Mesenchymal stem cell (in vitro differentiated cells and primary cell): ENCODE data around the gene TRMU.
"Not testable (repeated sequence)": the region's sequence is repeated elsewhere in the genome, so short reads cannot be mapped to it uniquely, and the experiment has no call there.

Source experiments
- DNase-seq: peaks from one replicate; pipeline ENCODE4 v3.0.0-alpha.2; 2013
- H2AFZ ChIP-seq: one replicate; pipeline ENCODE4 v1.6.1; 2013; ENCODE audit warnings: low read depth, mild to moderate bottlenecking, control low read depth, inconsistent platforms, low read length, moderate library complexity
- H2AK5ac ChIP-seq: 2 replicates; pipeline ENCODE4 v1.6.1; 2013; ENCODE audit warnings: low read length, moderate library complexity, mild to moderate bottlenecking, inconsistent platforms; ENCODE audit not compliant: severe bottlenecking
- H2BK120ac ChIP-seq: one replicate; pipeline ENCODE4 v1.6.1; 2013; ENCODE audit warnings: low read depth, mild to moderate bottlenecking, inconsistent platforms, low read length, moderate library complexity
- H2BK12ac ChIP-seq, 2 experiments: one replicate each; pipeline ENCODE4 v1.6.1; 2013; ENCODE audit warnings: inconsistent platforms in 2 of 2, low read length in 2 of 2, mild to moderate bottlenecking in 2 of 2, moderate library complexity in 2 of 2, control low read depth in 1 of 2
- H2BK15ac ChIP-seq: one replicate; pipeline ENCODE4 v1.6.1; 2013; ENCODE audit warnings: mild to moderate bottlenecking, low read depth, inconsistent platforms; ENCODE audit not compliant: poor library complexity, severe bottlenecking
- H2BK5ac ChIP-seq: 2 replicates; pipeline ENCODE4 v1.6.1; 2013; ENCODE audit warnings: low read depth, mild to moderate bottlenecking, low read length, control low read depth, inconsistent platforms; ENCODE audit not compliant: poor library complexity, severe bottlenecking
- H3K14ac ChIP-seq, 2 experiments: one replicate each; pipeline ENCODE4 v1.6.1; 2013; ENCODE audit warnings: inconsistent platforms in 2 of 2, low read length in 2 of 2, control low read depth in 1 of 2, mild to moderate bottlenecking in 1 of 2, moderate library complexity in 1 of 2
- H3K18ac ChIP-seq, 2 experiments: one replicate each; pipeline ENCODE4 v1.6.1; 2013; ENCODE audit warnings: inconsistent platforms in 2 of 2, low read length in 2 of 2, control low read depth in 1 of 2, low read depth in 1 of 2, mild to moderate bottlenecking in 1 of 2
- H3K23ac ChIP-seq, 2 experiments: one replicate each; pipeline ENCODE4 v1.6.1; 2013; ENCODE audit warnings: inconsistent platforms in 2 of 2, low read length in 2 of 2, mild to moderate bottlenecking in 2 of 2, moderate library complexity in 2 of 2, control low read depth in 1 of 2
- H3K27ac ChIP-seq: 2 replicates; pipeline ENCODE4 v1.5.1; 2013; ENCODE audit warnings: mild to moderate bottlenecking, moderate library complexity, low read length, control low read depth, inconsistent platforms; ENCODE audit not compliant: poor library complexity, severe bottlenecking
- H3K27me3 ChIP-seq, 2 experiments: 2 replicates each; pipeline versions ENCODE4 v1.6.1 to v1.7.0; 2013; ENCODE audit warnings: low read length in 2 of 2, mild to moderate bottlenecking in 2 of 2, moderate library complexity in 2 of 2, control low read depth in 1 of 2, inconsistent platforms in 1 of 2; ENCODE audit not compliant: control insufficient read depth in 1 of 2, insufficient read depth in 1 of 2
- H3K36me3 ChIP-seq, 2 experiments: 2 replicates each; pipeline versions ENCODE4 v1.6.1 to v1.7.0; 2013; ENCODE audit warnings: low read length in 2 of 2, control low read depth in 1 of 2, inconsistent platforms in 1 of 2, low read depth in 1 of 2, mild to moderate bottlenecking in 1 of 2; ENCODE audit not compliant: insufficient read depth in 2 of 2, control insufficient read depth in 1 of 2
- H3K4ac ChIP-seq, 2 experiments: one replicate each; pipeline ENCODE4 v1.6.1; 2013; ENCODE audit warnings: inconsistent platforms in 2 of 2, low read length in 2 of 2, mild to moderate bottlenecking in 2 of 2, moderate library complexity in 2 of 2, control low read depth in 1 of 2, low read depth in 1 of 2
- H3K4me1 ChIP-seq: 2 replicates; pipeline ENCODE4 v1.6.1; 2013; ENCODE audit warnings: low read depth, low read length, control low read depth; ENCODE audit not compliant: control insufficient read depth, insufficient read depth
- H3K4me2 ChIP-seq: 2 replicates; pipeline ENCODE4 v1.6.1; 2013; ENCODE audit warnings: low read length, mild to moderate bottlenecking, inconsistent platforms; ENCODE audit not compliant: poor library complexity, severe bottlenecking
- H3K4me3 ChIP-seq, 2 experiments: 2 replicates each; pipeline versions ENCODE4 v1.5.1 to v1.7.0; 2013; ENCODE audit warnings: low read length in 2 of 2, mild to moderate bottlenecking in 2 of 2, control low read depth in 1 of 2, low read depth in 1 of 2; ENCODE audit not compliant: insufficient read depth in 1 of 2
- H3K79me1 ChIP-seq: replicated peaks from 2 replicates; pipeline ENCODE4 v1.6.1; 2013; ENCODE audit warnings: mild to moderate bottlenecking, control low read depth, low read length, inconsistent platforms; ENCODE audit not compliant: poor library complexity, severe bottlenecking
- H3K9ac ChIP-seq: 2 replicates; pipeline ENCODE4 v1.7.0; 2013; ENCODE audit warnings: mild to moderate bottlenecking, low read length, moderate library complexity
- H3K9me3 ChIP-seq: 2 replicates; pipeline ENCODE4 v1.7.0; 2013; ENCODE audit warnings: mild to moderate bottlenecking, low read length; ENCODE audit not compliant: control insufficient read depth
- H4K8ac ChIP-seq: one replicate; pipeline ENCODE4 v1.6.1; 2013; ENCODE audit warnings: inconsistent platforms, mild to moderate bottlenecking, low read length, moderate library complexity
- H4K91ac ChIP-seq: one replicate; pipeline ENCODE4 v1.6.1; 2013; ENCODE audit warnings: mild to moderate bottlenecking, low read length, inconsistent platforms
- WGBS: methylation state at CpG from one replicate; pipeline ENCODE4 v1.1.7; 2013; ENCODE audit warnings: mixed read lengths; 5-methylcytosine and 5-hydroxymethylcytosine counted together

The TRMU gene

GRCh38 chr22:46308283-46308988 is 27.1 kb upstream of the TRMU start:
- Histone ChIP-seq H3K27me3 (no peaks in the 10 kb centered on the region), H2BK15ac (no peak overlapping the region), H2BK120ac (no peak overlapping the region), H2BK5ac (no peak overlapping the region), H3K4ac (no peak overlapping the region), H3K79me1 (peaks cover 26% of the 10 kb centered on the region), H3K27ac (no peak overlapping the region), H3K9ac (no peak overlapping the region), H3K36me3 (peaks cover 0 to 8% of the 10 kb centered on the region in 2 experiments), H2AFZ (no peak overlapping the region), H3K14ac (no peak overlapping the region), H2BK12ac (no peak overlapping the region), H4K91ac (no peak overlapping the region), H3K4me2 (no peak overlapping the region), H2AK5ac (no peak overlapping the region), H3K4me1 (peaks cover 5% of the 10 kb centered on the region), H3K18ac (no peak overlapping the region), H4K8ac (peak overlapping the region; percentile 43), H3K9me3 (no peaks in the 10 kb centered on the region), H3K4me3 (no peak overlapping the region), H3K23ac (no peak overlapping the region)
- 95% methylated on average over 21 of the region's 23 CpGs for WGBS
- no peak for DNase-seq

GRCh38 chr22:46309526-46310085 is 25.9 kb upstream of the TRMU start:
- Histone ChIP-seq H2BK120ac (no peak overlapping the region), H2BK15ac (no peak overlapping the region), H3K4me3 (no peak overlapping the region), H3K79me1 (peaks cover 28% of the 10 kb centered on the region), H3K14ac (no peak overlapping the region), H3K18ac (no peak overlapping the region), H3K27ac (no peak overlapping the region), H3K4ac (no peak overlapping the region), H2AK5ac (no peak overlapping the region), H3K4me2 (no peak overlapping the region), H3K9ac (no peak overlapping the region), H3K23ac (no peak overlapping the region), H2BK12ac (no peak overlapping the region), H2AFZ (no peak overlapping the region), H4K91ac (no peak overlapping the region), H3K36me3 (peaks cover 0 to 8% of the 10 kb centered on the region in 2 experiments), H2BK5ac (no peak overlapping the region), H3K4me1 (peaks cover 6% of the 10 kb centered on the region), H3K27me3 (no peaks in the 10 kb centered on the region), H4K8ac (no peak overlapping the region), H3K9me3 (no peaks in the 10 kb centered on the region)
- no peak for DNase-seq
- 94% methylated on average over 15 of the region's 15 CpGs for WGBS

GRCh38 chr22:46312056-46312455 is 23.5 kb upstream of the TRMU start:
- no peak for DNase-seq
- Histone ChIP-seq H3K4ac (no peak overlapping the region), H2AFZ (no peak overlapping the region), H3K79me1 (peaks cover 28% of the 10 kb centered on the region), H2BK12ac (no peak overlapping the region), H3K27ac (no peak overlapping the region), H3K14ac (no peak overlapping the region), H3K4me2 (no peak overlapping the region), H3K18ac (no peak overlapping the region), H3K9me3 (no peaks in the 10 kb centered on the region), H2AK5ac (no peak overlapping the region), H3K23ac (no peak overlapping the region), H3K9ac (no peak overlapping the region), H2BK15ac (no peak overlapping the region), H4K8ac (no peak overlapping the region), H3K36me3 (peaks cover 0 to 8% of the 10 kb centered on the region in 2 experiments), H4K91ac (no peak overlapping the region), H3K27me3 (no peaks in the 10 kb centered on the region), H2BK5ac (no peak overlapping the region), H3K4me3 (no peak overlapping the region), H2BK120ac (no peak overlapping the region), H3K4me1 (peaks cover 6% of the 10 kb centered on the region)
- 97% methylated on average over 7 of the region's 8 CpGs for WGBS

- H3K4me3 ChIP-seq, H2BK120ac ChIP-seq, H2BK5ac ChIP-seq, H3K18ac ChIP-seq, H4K91ac ChIP-seq, DNase-seq, H4K8ac ChIP-seq, H3K9me3 ChIP-seq, H3K4ac ChIP-seq, H3K23ac ChIP-seq, H2BK12ac ChIP-seq, H3K27me3 ChIP-seq, H3K4me1 ChIP-seq, H3K14ac ChIP-seq, H3K27ac ChIP-seq, H2AFZ ChIP-seq, H2BK15ac ChIP-seq, H2AK5ac ChIP-seq, H3K9ac ChIP-seq, H3K4me2 ChIP-seq: not testable (repeated sequence)
- Histone ChIP-seq H3K36me3 (peaks cover 4 to 12% of the 10 kb centered on the region in 2 experiments), H3K79me1 (peaks cover 35% of the 10 kb centered on the region)
- WGBS: 100% methylated on average over 2 of the region's 2 CpGs
These were observed 22.7 kb upstream of the TRMU start for GRCh38 chr22:46312848-46313247.
